IPS-15b (cell line): ENCODE results near the gene FAM20B.

Experiments
- H3K27me3 ChIP-seq: one replicate; pipeline ENCODE4 v1.6.1; 2013; ENCODE audit warnings: low read length; ENCODE audit not compliant: control insufficient read depth, insufficient read depth
- H3K36me3 ChIP-seq: one replicate; pipeline ENCODE4 v1.6.1; 2013; ENCODE audit warnings: low read length; ENCODE audit not compliant: control insufficient read depth, insufficient read depth
- H3K4me1 ChIP-seq: one replicate; pipeline ENCODE4 v1.6.1; 2013; ENCODE audit warnings: mild to moderate bottlenecking, low read length; ENCODE audit not compliant: control insufficient read depth, insufficient read depth
- H3K4me3 ChIP-seq: one replicate; pipeline ENCODE4 v1.5.1; 2013; ENCODE audit warnings: low read depth, low read length
- H3K9ac ChIP-seq: one replicate; pipeline ENCODE4 v1.6.1; 2013; ENCODE audit warnings: low read depth, mild to moderate bottlenecking, low read length
- H3K9me3 ChIP-seq: one replicate; pipeline ENCODE4 v1.6.1; 2013; ENCODE audit warnings: mild to moderate bottlenecking, low read length; ENCODE audit not compliant: control insufficient read depth, insufficient read depth

Gene FAM20B

GRCh38 chr1:179061360-179062282 lies 35.9 kb downstream of the FAM20B start:
- Histone ChIP-seq H3K36me3 (peaks cover 3% of the 10 kb centered on the region), H3K9ac (no peak overlapping the region), H3K4me3 (no peak overlapping the region), H3K9me3 (no peaks in the 10 kb centered on the region), H3K27me3 (no peaks in the 10 kb centered on the region), H3K4me1 (peaks cover 12% of the 10 kb centered on the region)

GRCh38 chr1:179066471-179066870 lies 40.8 kb downstream of the FAM20B start:
- H3K36me3 ChIP-seq, result peaks cover 3% of the 10 kb centered on the region

GRCh38 chr1:179077396-179077795 lies 51.7 kb downstream of the FAM20B start:
- H3K4me3 ChIP-seq, result no peak overlapping the region
- no peaks in the 10 kb centered on the region for H3K9me3 ChIP-seq
- H3K9ac ChIP-seq, result no peak overlapping the region

More at GRCh38 chr1:179066471-179066870, 40.8 kb downstream of the FAM20B start:
- Histone ChIP-seq H3K9me3 (no peaks in the 10 kb centered on the region), H3K4me3 (no peak overlapping the region), H3K9ac (no peak overlapping the region), H3K27me3 (no peaks in the 10 kb centered on the region), H3K4me1 (no peaks in the 10 kb centered on the region)

GRCh38 chr1:179079113-179079761 lies 53.5 kb downstream of the FAM20B start:
- Histone ChIP-seq H3K9me3 (no peaks in the 10 kb centered on the region), H3K4me1 (peaks cover 12% of the 10 kb centered on the region), H3K4me3 (no peak overlapping the region), H3K9ac (no peak overlapping the region), H3K36me3 (no peaks in the 10 kb centered on the region), H3K27me3 (no peaks in the 10 kb centered on the region)

More at GRCh38 chr1:179077396-179077795, 51.7 kb downstream of the FAM20B start:
- H3K4me1 ChIP-seq, result peaks cover 9% of the 10 kb centered on the region
- no peaks in the 10 kb centered on the region for H3K36me3 ChIP-seq
- H3K27me3 ChIP-seq, result no peaks in the 10 kb centered on the region

- peak overlapping the region; percentile 65 for H3K9ac ChIP-seq
- no peaks in the 10 kb centered on the region for H3K27me3 ChIP-seq
- H3K4me3 ChIP-seq, result peak overlapping the region; percentile 64
- H3K4me1 ChIP-seq, result peaks cover 12% of the 10 kb centered on the region
- H3K36me3 ChIP-seq, result peaks cover 7% of the 10 kb centered on the region
- no peaks in the 10 kb centered on the region for H3K9me3 ChIP-seq
Observed at GRCh38 chr1:179080866-179081686, 55.4 kb downstream of the FAM20B start.

- Histone ChIP-seq H3K36me3 (peaks cover 9% of the 10 kb centered on the region), H3K4me3 (peak within 1 kb of the TSS; percentile 64), H3K9me3 (no peaks in the 10 kb centered on the region)
Observed at GRCh38 chr1:179081687-179082332, 56.1 kb downstream of the FAM20B start, which contains the start of gene TOR3A. Gene TOR3A (plus strand): TSS chr1:179082070. CDS start chr1:179082129, 59 bp downstream.

GRCh38 chr1:179082333-179082998 lies 56.8 kb downstream of the FAM20B start:
- Histone ChIP-seq H3K9me3 (no peaks in the 10 kb centered on the region), H3K4me1 (peaks cover 17% of the 10 kb centered on the region), H3K27me3 (no peaks in the 10 kb centered on the region), H3K9ac (peak overlapping the region; percentile 70), H3K36me3 (peaks cover 9% of the 10 kb centered on the region), H3K4me3 (peak overlapping the region; percentile 64)

More at GRCh38 chr1:179081687-179082332, 56.1 kb downstream of the FAM20B start, which contains the start of gene TOR3A:
- Histone ChIP-seq H3K4me1 (peaks cover 12% of the 10 kb centered on the region), H3K27me3 (no peaks in the 10 kb centered on the region), H3K9ac (peak within 1 kb of the TSS; percentile 70)

- H3K27me3 ChIP-seq, result no peaks in the 10 kb centered on the region
- peaks cover 17% of the 10 kb centered on the region for H3K4me1 ChIP-seq
- H3K9ac ChIP-seq, result no peak overlapping the region
- H3K4me3 ChIP-seq, result peak overlapping the region; percentile 64
- no peaks in the 10 kb centered on the region for H3K9me3 ChIP-seq
- H3K36me3 ChIP-seq, result peaks cover 9% of the 10 kb centered on the region
Observed at GRCh38 chr1:179082999-179083335, 57.3 kb downstream of the FAM20B start.

- Histone ChIP-seq H3K27me3 (no peaks in the 10 kb centered on the region), H3K4me1 (peaks cover 20% of the 10 kb centered on the region), H3K9me3 (no peaks in the 10 kb centered on the region), H3K36me3 (peaks cover 9% of the 10 kb centered on the region), H3K9ac (no peak overlapping the region), H3K4me3 (no peak overlapping the region)
Observed at GRCh38 chr1:179083533-179083932, 57.8 kb downstream of the FAM20B start.

- H3K9me3 ChIP-seq, result no peaks in the 10 kb centered on the region
- H3K27me3 ChIP-seq, result no peaks in the 10 kb centered on the region
- peaks cover 28% of the 10 kb centered on the region for H3K36me3 ChIP-seq
- peak overlapping the region; percentile 60 for H3K9ac ChIP-seq
- peak overlapping the region; percentile 85 for H3K4me3 ChIP-seq
- peaks cover 15% of the 10 kb centered on the region for H3K4me1 ChIP-seq
Observed at GRCh38 chr1:179087665-179088064, 62.0 kb downstream of the FAM20B start.
